B cell (primary cell): ENCODE data around the gene MGST2. TPM values are rescaled to one million over a fixed set of nuclear protein-coding genes. Genes with fewer than 3 reads are reported as not detected.

Experiments used
- ATAC-seq: fragments of 200-7000 bp; cut with Tn5 transposase; one replicate; pipeline ENCODE4 v1.10.0; 2021; ENCODE audit warnings: low read depth, mild to moderate bottlenecking, moderate number of reproducible peaks, moderate library complexity
- CTCF ChIA-PET: fragments of 350-600 bp; sonication (Branson Sonifier 250); formaldehyde crosslinking; loops from one replicate; lab custom pipeline; 2021; ENCODE audit warnings: antibody characterized with exemption, inconsistent platforms; lab: Charles Lee
- POLR2A ChIA-PET: fragments of 350-600 bp; sonication (Branson Sonifier 250); formaldehyde crosslinking; loops from one replicate; lab custom pipeline; 2021; ENCODE audit warnings: antibody characterized with exemption; lab: Charles Lee
- DNase-seq: peaks from one replicate; pipeline ENCODE4 v3.0.0; 2013
- H2AFZ ChIP-seq: 2 replicates; pipeline ENCODE4 v1.6.1; 2012; ENCODE audit warnings: mild to moderate bottlenecking, low read depth, low read length; ENCODE audit not compliant: insufficient read depth, poor library complexity, severe bottlenecking
- H3K27ac ChIP-seq, 2 donors: 1 replicate in 1 of 2; 2 replicates in 1 of 2; pipeline ENCODE4 v1.5.1; 2012 to 2013; ENCODE audit warnings: low read length in 2 of 2, mild to moderate bottlenecking in 2 of 2, moderate library complexity in 1 of 2
- H3K27me3 ChIP-seq, 4 experiments: fragments of 200-600 bp in 1 of 4; sonication (generic) in 1 of 4; replicated peaks in 1 of 4; 1 replicate in 2 of 4; 2 replicates in 2 of 4; pipeline versions ENCODE4 v1.6.1 to v1.7.0; 2013 to 2016; ENCODE audit warnings: low read length in 3 of 4, mild to moderate bottlenecking in 2 of 4, mixed read lengths in 1 of 4, moderate library complexity in 1 of 4; ENCODE audit not compliant: insufficient read depth in 4 of 4, control insufficient read depth in 3 of 4; ENCODE audit errors: control extremely low read depth in 1 of 4
- H3K36me3 ChIP-seq, 2 experiments: replicated peaks in 1 of 2; 1 replicate in 1 of 2; 2 replicates in 1 of 2; pipeline versions ENCODE4 v1.6.1 to v1.7.1; 2013; ENCODE audit warnings: low read length in 1 of 2; ENCODE audit not compliant: insufficient read depth in 2 of 2, control insufficient read depth in 1 of 2; ENCODE audit errors: control extremely low read depth in 1 of 2, extremely low read depth in 1 of 2
- H3K4me1 ChIP-seq, 2 donors: fragments of 200-600 bp in 1 of 2; sonication (generic) in 1 of 2; 1 replicate in 1 of 2; 2 replicates in 1 of 2; pipeline versions ENCODE4 v1.5.1 to v1.6.1; 2013 to 2017; ENCODE audit warnings: low read length in 2 of 2; ENCODE audit not compliant: control insufficient read depth in 2 of 2, insufficient read depth in 2 of 2
- H3K4me2 ChIP-seq: replicated peaks from 2 replicates; pipeline ENCODE3; 2012; ENCODE audit warnings: mild to moderate bottlenecking, low read depth, low read length; ENCODE audit not compliant: poor library complexity, severe bottlenecking
- H3K4me3 ChIP-seq, 5 experiments: fragments of 200-600 bp in 1 of 5; sonication (generic) in 1 of 5; 1 replicate in 3 of 5; 2 replicates in 2 of 5; pipeline versions ENCODE4 v1.5.1 to v1.7.0; 2011 to 2016; ENCODE audit warnings: low read length in 4 of 5, mild to moderate bottlenecking in 4 of 5, low read depth in 2 of 5, control low read depth in 1 of 5, moderate library complexity in 1 of 5; ENCODE audit not compliant: insufficient read depth in 1 of 5; ENCODE audit errors: control extremely low read depth in 1 of 5, extremely low read depth in 1 of 5
- H3K79me2 ChIP-seq: fragments of 200-600 bp; sonication (generic); one replicate; pipeline ENCODE4 v1.6.0; 2016; ENCODE audit warnings: low read length; ENCODE audit not compliant: control insufficient read depth, insufficient read depth
- H3K9ac ChIP-seq: fragments of 200-600 bp; sonication (generic); 2 replicates; pipeline ENCODE4 v1.6.1; 2017; ENCODE audit warnings: mild to moderate bottlenecking, low read length, moderate library complexity
- H3K9me3 ChIP-seq, 3 donors: one replicate each; pipeline versions ENCODE4 v1.6.1 to v1.7.1; 2013; ENCODE audit warnings: low read length in 2 of 3; ENCODE audit not compliant: control insufficient read depth in 2 of 3, insufficient read depth in 1 of 3; ENCODE audit errors: control extremely low read depth in 1 of 3
- H4K20me1 ChIP-seq: 2 replicates; pipeline ENCODE4 v1.6.0; 2012; ENCODE audit warnings: mild to moderate bottlenecking, low read length; ENCODE audit not compliant: insufficient read depth, control insufficient read depth, poor library complexity, severe bottlenecking
- H3K27ac Mint-ChIP-seq: one replicate; pipeline ENCODE4 v1.8.0; 2021; ENCODE audit warnings: mixed read lengths
- H3K27me3 Mint-ChIP-seq: one replicate; pipeline ENCODE4 v1.8.0; 2021; ENCODE audit warnings: mixed read lengths
- H3K4me1 Mint-ChIP-seq: one replicate; pipeline ENCODE4 v1.8.0; 2021; ENCODE audit warnings: mixed read lengths
- H3K4me3 Mint-ChIP-seq: one replicate; pipeline ENCODE4 v1.8.0; 2021; ENCODE audit warnings: mixed read lengths
- H3K9me3 Mint-ChIP-seq: one replicate; pipeline ENCODE4 v1.8.0; 2022; ENCODE audit warnings: mixed read lengths; ENCODE audit not compliant: insufficient read depth
- EZH2 ChIP-seq: IDR thresholded peaks from 2 replicates; pipeline ENCODE4 v1.6.1; 2012; ENCODE audit warnings: borderline replicate concordance, low read depth, mild to moderate bottlenecking, moderate library complexity, low read length; ENCODE audit not compliant: insufficient read depth, poor library complexity, severe bottlenecking
- WGBS: methylation state at CpG from one replicate; pipeline ENCODE4 v1.1.5; 2013; ENCODE audit warnings: missing lambda C conversion rate; ENCODE audit not compliant: insufficient coverage; 5-methylcytosine and 5-hydroxymethylcytosine counted together
- intact Hi-C: fragments of 100-400 bp; cut with micrococcal nuclease; formaldehyde crosslinking; loops from one replicate; pipeline ENCODE4 v1.10.0; 2022
- polyA plus RNA-seq: library from polyadenylated mRNA; depleted of rRNA; stranded (reverse); fragments of >200 nt; gene quantifications from 2 replicates; pipeline ENCODE4 v1.2.3, GENCODE V29; 2012
- total RNA-seq, 2 donors: library from RNA; stranded (reverse); fragments of 120-200 nt in 1 of 2; gene quantifications; 1 replicate in 1 of 2; 2 replicates in 1 of 2; pipeline versions ENCODE4 v1.2.3 to v1.2.4, GENCODE V29; 2013 to 2022
- TF ChIP-seq, protein P1 (sequence below): fragments of 200-600 bp; IDR thresholded peaks from one replicate; pipeline ENCODE4 v1.8.0; 2022; ENCODE audit warnings: antibody characterized with exemption, mild to moderate bottlenecking

The MGST2 gene
- total and polyA plus RNA-seq, 2 donors (not counting 1 experiment from before 2014, with no cell fraction given): 0.81 to 3.4 TPM

DNA sequence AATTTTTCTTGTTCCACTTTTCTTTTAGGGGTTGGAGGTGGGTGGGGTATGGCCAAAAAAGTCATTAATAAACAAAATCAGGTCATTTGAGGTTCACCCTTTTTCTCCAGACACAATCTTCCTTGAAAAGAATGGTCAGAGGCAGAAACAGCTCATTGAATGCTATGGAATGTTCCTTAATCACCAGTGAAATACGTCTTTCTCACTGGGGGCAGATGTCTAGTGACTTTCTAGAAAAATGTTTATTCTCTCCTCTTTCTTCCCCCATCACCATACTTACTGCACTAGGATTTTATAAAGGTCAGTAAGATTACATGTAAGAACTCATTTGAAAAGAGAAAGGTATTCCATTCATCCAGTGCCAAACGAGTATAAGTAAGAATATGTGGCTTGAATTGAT is 44.5 kb downstream of the MGST2 start:
- no peak overlapping the region for H3K27ac Mint-ChIP-seq
- DNase-seq (no peak), ATAC-seq (no peak)
- no peaks in the 10 kb centered on the region for H3K9me3 Mint-ChIP-seq
- no peaks in the 10 kb centered on the region for H3K27me3 Mint-ChIP-seq
- Histone ChIP-seq H4K20me1 (no peaks in the 10 kb centered on the region), H3K27me3 (no peaks in the 10 kb centered on the region), H3K4me3 (no peak overlapping the region), H3K4me2 (no peak overlapping the region), H2AFZ (no peak overlapping the region), H3K36me3 (peaks cover 0 to 1% of the 10 kb centered on the region in 2 experiments), H3K4me1 (no peaks in the 10 kb centered on the region), H3K27ac (no peak overlapping the region), H3K79me2 (no peaks in the 10 kb centered on the region), H3K9ac (no peak overlapping the region), H3K9me3 (no peaks in the 10 kb centered on the region)
- no peaks in the 10 kb centered on the region for H3K4me1 Mint-ChIP-seq
- H3K4me3 Mint-ChIP-seq: no peak overlapping the region
- ChIA-PET CTCF (no interaction called here), POLR2A (interaction anchor here (0.7 kb wide), 1 partner anchor 25 kb away, joined by 4 read pairs; no protein-coding TSS in a partner anchor)
- TF ChIP-seq EZH2: no peak
- TF ChIP-seq, protein P1, sequence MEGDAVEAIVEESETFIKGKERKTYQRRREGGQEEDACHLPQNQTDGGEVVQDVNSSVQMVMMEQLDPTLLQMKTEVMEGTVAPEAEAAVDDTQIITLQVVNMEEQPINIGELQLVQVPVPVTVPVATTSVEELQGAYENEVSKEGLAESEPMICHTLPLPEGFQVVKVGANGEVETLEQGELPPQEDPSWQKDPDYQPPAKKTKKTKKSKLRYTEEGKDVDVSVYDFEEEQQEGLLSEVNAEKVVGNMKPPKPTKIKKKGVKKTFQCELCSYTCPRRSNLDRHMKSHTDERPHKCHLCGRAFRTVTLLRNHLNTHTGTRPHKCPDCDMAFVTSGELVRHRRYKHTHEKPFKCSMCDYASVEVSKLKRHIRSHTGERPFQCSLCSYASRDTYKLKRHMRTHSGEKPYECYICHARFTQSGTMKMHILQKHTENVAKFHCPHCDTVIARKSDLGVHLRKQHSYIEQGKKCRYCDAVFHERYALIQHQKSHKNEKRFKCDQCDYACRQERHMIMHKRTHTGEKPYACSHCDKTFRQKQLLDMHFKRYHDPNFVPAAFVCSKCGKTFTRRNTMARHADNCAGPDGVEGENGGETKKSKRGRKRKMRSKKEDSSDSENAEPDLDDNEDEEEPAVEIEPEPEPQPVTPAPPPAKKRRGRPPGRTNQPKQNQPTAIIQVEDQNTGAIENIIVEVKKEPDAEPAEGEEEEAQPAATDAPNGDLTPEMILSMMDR: no peak
- no CpG with 5 or more reads among the region's 2 CpGs for WGBS
- intact Hi-C loops: no loop called here

DNA sequence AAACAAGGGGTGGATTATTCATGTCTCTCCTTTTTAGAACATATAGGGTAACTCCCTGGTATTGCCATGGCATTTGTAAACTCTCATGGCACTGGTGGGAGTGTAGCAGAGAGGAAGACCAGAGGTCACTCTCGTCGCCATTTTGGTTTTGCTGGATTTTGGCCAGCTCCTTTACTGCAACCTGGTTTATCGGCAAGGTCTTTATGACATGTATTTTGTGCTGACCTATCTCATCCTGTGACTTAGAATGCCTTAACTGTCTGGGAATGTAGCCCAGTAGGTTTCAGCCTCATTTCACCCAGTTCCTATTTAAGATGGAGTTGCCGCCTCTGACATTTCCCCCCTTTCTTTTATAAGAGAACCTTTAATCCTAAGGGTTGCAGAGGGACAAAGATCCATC is 45.8 kb downstream of the MGST2 start:
- no peak overlapping the region for H3K9ac ChIP-seq
- TF ChIP-seq EZH2: no peak
- TF ChIP-seq, protein P1: no peak
- Mint-ChIP-seq H3K9me3 (no peaks in the 10 kb centered on the region), H3K27ac (no peak overlapping the region), H3K27me3 (no peaks in the 10 kb centered on the region), H3K4me1 (no peaks in the 10 kb centered on the region), H3K4me3 (no peak overlapping the region)
- POLR2A ChIA-PET: no interaction called here
- H3K4me3 ChIP-seq: no peak overlapping the region
- intact Hi-C loops: no loop called here
- H3K4me1 ChIP-seq: no peaks in the 10 kb centered on the region
- DNase-seq (no peak), ATAC-seq (no peak)
- no peak overlapping the region for H2AFZ ChIP-seq
- no peaks in the 10 kb centered on the region for H4K20me1 ChIP-seq
- CTCF ChIA-PET: no interaction called here
- peaks cover 0 to 1% of the 10 kb centered on the region in 2 experiments for H3K36me3 ChIP-seq
- no peaks in the 10 kb centered on the region for H3K9me3 ChIP-seq
- 91% methylated on average over 4 of the region's 4 CpGs for WGBS
- H3K27ac ChIP-seq: no peak overlapping the region
- H3K4me2 ChIP-seq: no peak overlapping the region
- no peaks in the 10 kb centered on the region for H3K79me2 ChIP-seq
- H3K27me3 ChIP-seq: no peaks in the 10 kb centered on the region
